HG02970 (cell line): ENCODE results near the gene TBC1D17.

Experiments
- ATAC-seq: cut with Tn5 transposase; IDR thresholded peaks from one replicate; pipeline ENCODE4 v1.9.1; 2021; ENCODE audit warnings: mild to moderate bottlenecking, moderate library complexity, moderate number of reproducible peaks; ENCODE audit not compliant: unreplicated experiment, low FRiP score

TBC1D17 gene

DNA sequence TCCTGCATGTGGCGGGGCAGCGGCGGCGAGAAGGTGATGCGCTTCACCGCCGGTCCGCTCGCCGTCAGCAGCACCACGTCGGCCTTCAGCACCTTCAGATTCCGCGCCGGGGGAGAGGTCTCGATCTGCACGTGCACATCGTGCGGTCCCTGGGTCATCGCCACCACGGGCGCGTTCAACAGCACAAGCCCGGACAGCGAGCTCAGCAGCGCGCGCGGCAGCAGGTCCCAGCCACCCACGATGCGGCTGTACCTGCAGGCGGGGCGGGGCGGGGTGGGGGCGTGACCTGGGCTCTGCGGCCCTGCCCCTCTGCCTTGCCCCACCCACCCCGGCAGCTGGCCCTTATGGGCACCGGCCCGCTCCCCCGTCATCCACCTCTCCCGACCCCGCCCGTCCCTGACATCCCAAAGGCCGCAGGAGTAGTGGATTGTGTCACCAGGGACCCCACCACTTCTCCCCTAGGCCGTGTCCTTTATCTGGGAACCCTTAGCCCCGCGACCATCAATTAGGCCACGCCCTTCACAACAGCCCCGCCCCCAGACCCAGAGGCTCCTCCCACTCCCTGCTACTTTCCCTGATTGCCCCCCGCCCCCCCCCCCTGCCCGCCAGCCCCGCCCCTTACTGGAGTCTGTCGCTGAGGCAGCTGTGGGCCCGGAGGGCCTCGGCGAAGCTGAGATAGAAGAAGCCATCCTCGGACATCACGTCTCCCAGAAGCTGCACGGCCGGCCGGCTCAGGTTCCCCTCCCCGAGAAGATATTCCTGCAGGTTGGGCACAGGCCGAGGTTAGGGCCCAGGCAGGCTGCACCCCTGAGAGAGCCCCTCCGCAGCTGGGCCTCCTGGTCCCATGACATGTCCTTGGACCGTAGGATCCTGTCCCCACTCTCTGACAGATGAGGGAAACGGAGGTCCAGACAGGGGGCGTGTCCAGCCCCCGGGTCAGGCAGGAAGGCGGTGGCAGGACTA, 13.1 kb downstream of the TBC1D17 start:
- ATAC-seq, result no peak

- no peak for ATAC-seq
Measured at GRCh38 chr19:49891393-49891792, 13.9 kb downstream of the TBC1D17 start.

DNA sequence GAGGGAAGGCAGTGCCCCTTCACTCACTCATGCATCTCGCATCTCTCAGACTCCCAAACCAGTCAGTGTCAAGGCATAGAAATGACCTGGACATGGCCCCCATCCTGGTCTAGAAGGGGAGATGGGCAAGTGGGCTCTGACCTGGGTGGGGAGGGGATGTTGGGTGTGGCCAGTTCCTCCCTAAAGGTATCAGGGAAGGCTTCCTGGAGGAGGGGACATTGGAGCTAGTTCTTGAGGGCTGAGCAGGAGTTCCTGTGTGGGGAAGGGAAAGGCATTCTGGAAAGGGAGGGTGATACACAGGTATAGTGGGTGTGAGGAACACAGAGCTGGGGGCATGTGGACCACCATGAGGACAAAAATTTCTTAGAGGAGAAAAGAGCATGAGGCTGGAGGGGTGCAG, 15.2 kb downstream of the TBC1D17 start:
- ATAC-seq, result no peak

DNA sequence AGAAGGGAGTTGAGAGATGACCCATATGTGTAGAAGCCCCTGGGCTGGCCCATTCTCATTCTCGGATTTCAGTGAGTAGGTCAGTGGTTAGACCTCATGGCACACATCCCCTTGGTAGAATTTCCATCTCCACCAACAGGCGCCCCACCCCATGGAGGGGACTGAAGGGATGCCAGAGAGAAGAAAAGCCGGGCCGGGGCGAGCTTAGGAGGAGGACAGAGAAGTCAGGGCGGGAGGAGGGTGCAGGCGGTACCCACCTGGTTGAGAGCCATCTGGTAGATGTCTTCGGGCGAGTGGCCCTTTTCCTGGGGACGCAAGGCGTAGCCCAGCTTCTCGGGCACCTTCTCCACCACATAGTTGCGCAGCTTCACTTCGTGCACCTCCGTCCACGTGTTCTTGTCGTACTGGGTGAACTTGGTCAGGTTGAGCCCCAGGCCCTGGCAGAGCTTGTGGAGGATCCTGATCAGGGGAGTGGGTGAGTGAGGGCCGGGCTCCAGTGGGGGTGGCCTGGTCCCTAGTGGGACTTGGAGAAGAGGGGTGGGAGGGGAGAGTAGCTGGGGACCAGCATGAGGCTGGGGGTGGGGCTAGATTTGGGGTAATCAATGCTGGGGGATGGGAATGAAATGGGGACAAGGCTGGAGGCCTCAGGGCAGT, 16.6 kb downstream of the TBC1D17 start:
- no peak for ATAC-seq

GRCh38 chr19:49894879-49895565, 17.5 kb downstream of the TBC1D17 start:
- ATAC-seq, result no peak

DNA sequence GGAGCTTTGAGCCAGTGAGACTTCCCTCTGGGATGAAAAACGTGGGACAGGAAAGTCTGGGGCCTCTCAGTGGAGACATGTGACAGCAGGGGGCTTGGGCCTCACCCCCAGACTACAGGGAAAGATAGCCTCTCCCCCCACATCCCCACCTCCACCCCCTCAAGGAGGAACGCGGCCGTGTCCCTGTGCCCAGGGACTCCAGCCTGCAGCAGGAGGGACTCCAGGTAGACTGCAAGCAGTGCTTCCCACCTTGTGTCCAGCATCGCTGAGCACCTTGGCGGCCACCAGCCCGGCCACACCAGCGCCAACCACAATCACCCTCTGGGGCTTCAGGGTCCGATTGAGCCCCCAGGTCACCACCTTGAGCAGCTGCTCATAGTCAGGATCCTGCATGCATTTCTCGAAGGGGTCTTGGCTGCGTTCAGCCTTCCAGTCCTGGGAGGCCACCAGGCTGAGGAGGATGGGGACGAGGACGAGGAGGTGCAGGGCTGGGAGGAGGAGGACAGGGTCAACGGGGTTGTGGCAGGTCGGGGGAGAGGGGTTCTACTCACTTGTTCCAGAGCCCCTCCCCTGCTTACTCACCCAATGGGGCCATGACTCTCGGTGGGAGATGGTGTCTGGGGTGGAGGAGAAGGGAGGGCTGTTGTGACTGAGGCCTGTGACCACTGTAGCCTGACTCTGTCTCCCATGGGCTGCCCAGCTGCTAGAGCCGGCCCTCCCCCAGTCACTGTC, 18.2 kb downstream of the TBC1D17 start:
- no peak for ATAC-seq

DNA sequence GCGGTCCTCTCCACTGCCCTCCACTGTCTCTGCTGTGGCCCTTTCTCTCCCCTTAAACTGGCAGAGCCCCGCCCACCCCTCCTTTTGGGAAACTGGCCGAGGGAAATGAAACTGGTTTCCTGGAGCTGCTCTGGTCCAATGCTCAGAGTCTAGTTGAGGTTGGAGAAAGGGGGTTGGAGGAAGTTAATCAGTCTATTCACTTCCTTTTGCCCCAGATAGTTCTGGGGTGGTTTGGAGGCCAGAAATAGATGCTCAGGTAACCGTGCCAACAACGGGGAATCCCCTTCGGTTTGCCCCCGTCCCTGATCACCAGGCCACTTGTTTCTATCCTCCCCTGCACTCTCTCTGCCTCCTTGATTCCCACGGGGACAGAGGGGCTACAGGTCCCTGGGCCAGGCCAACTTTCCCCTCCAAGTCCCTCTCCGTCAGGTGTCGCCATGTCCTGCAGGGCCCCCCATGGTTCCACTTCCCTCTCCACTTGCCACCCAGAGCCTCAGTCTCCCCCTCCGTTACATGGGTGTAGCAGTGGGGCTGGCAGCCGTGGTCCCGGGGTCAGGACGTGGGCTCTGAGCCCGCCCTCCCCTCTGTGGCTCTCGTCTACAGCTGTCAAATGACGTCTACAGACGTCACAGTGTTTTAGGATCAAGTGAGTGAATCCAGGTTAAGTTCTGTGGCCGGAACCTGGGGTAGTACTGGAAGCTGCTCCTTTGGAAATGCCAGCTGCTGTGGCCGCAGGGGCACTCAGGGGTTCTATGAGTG, 19.5 kb downstream of the TBC1D17 start, which contains the start of gene IL4I1:
IL4I1 (minus strand) TSS at position 25 of the 759 bp plus-strand sequence. CDS start 727 bp downstream, outside the sequence.
- ATAC-seq, result peak; percentile 34

- ATAC-seq, result no peak
Measured at GRCh38 chr19:49904136-49904535, 26.6 kb downstream of the TBC1D17 start.

- ATAC-seq, result no peak
Measured at GRCh38 chr19:49906879-49907564, 29.5 kb downstream of the TBC1D17 start.

DNA sequence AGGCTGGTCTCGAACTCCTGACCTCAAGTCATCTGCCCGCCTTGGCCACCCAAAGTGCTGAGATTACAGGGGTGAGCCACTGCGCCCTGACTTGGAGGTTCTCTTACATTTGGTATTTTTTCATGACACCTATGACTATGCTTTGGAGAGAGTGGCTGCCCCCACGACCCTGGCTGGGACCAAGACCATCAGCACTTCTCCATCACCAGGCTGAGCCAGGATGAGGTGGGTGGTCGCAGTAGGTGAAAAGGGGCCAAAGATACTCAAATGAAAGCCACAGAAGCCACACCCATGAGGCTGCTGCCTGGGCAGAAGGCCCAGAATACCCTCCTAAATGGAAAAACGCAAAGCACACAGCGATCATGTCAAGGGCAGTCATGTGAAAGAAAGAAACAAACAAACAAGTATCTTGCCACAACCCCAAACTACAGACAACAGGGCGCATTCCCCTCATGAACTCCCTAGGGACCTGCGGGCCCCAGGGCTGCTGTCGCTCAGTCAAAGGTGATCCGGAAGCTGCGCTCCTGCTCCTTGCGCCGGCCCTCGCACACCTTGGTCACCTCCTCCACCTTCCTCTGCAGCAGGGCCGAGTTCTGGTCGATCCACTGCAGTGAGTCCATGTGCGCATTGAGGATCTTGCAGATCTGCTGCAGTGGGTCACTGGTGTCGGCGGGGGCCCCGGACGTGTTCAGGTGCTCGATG, 30.4 kb downstream of the TBC1D17 start:
- no peak for ATAC-seq

- ATAC-seq, result no peak
Measured at GRCh38 chr19:49908480-49909420, 31.2 kb downstream of the TBC1D17 start.

GRCh38 chr19:49910179-49910578, 32.7 kb downstream of the TBC1D17 start:
- ATAC-seq, result no peak

GRCh38 chr19:49911381-49912145, 34.1 kb downstream of the TBC1D17 start:
- ATAC-seq, result no peak

GRCh38 chr19:49912965-49913685, 35.6 kb downstream of the TBC1D17 start:
- ATAC-seq, result no peak

- ATAC-seq, result no peak
Measured at GRCh38 chr19:49913720-49914119, 36.2 kb downstream of the TBC1D17 start.

GRCh38 chr19:49915271-49915670, 37.8 kb downstream of the TBC1D17 start:
- no peak for ATAC-seq
